Psoas muscle (tissue), 8 donors: ENCODE data around the gene CMTM7. TPM values are rescaled to one million over a fixed set of nuclear protein-coding genes. Genes with fewer than 3 reads are reported as not detected.
"Not testable (repeated sequence)": the region's sequence is repeated elsewhere in the genome, so short reads cannot be mapped to it uniquely, and the experiment has no call there.

Source experiments
- ATAC-seq, 4 donors: fragments of 200-7000 bp; cut with Tn5 transposase; one replicate each; pipeline ENCODE4 v1.9.1; 2020; ENCODE audit warnings: moderate library complexity in 3 of 4, mild to moderate bottlenecking in 2 of 4
- DNase-seq, 2 donors: peaks; one replicate each; pipeline ENCODE4 v3.0.0-alpha.2; 2020
- H3K27ac ChIP-seq: fragments of 200-600 bp; one replicate; pipeline ENCODE4 v1.8.0; 2022
- H3K27me3 ChIP-seq, 3 donors: fragments of 200-600 bp in 1 of 3; one replicate each; pipeline versions ENCODE4 v1.6.1 to v1.8.0; 2013 to 2022; ENCODE audit warnings: low read length in 2 of 3, mild to moderate bottlenecking in 2 of 3, moderate library complexity in 1 of 3; ENCODE audit not compliant: insufficient read depth in 3 of 3
- H3K36me3 ChIP-seq, 2 donors: fragments of 200-600 bp in 1 of 2; one replicate each; pipeline versions ENCODE4 v1.6.1 to v1.8.0; 2013 to 2022; ENCODE audit warnings: low read depth in 1 of 2, mild to moderate bottlenecking in 1 of 2, moderate library complexity in 1 of 2; ENCODE audit not compliant: insufficient read depth in 1 of 2
- H3K4me1 ChIP-seq: fragments of 200-600 bp; one replicate; pipeline ENCODE4 v1.8.0; 2022
- H3K4me3 ChIP-seq: fragments of 200-600 bp; one replicate; pipeline ENCODE4 v1.8.0; 2022; ENCODE audit warnings: mild to moderate bottlenecking
- H3K9me3 ChIP-seq: fragments of 200-600 bp; one replicate; pipeline ENCODE4 v1.8.0; 2022
- WGBS, 3 donors: extraction: QIAGEN DNeasy Blood & Tissue Kit; methylation state at CpG; one replicate each; pipeline versions ENCODE4 v1.1.6 to v1.1.7; 2013; 5-methylcytosine and 5-hydroxymethylcytosine counted together
- intact Hi-C, 2 donors: fragments of 100-400 bp; cut with DNase I; formaldehyde crosslinking; loops; one replicate each; pipeline versions ENCODE4 v1.11.0 to v1.14.2; 2022
- polyA plus RNA-seq, 3 donors: library from polyadenylated mRNA; stranded (reverse); fragments of 200-250 nt; gene quantifications; one replicate each; pipeline ENCODE4 v1.2.3, GENCODE V29; 2013
- total RNA-seq, 4 donors: library from RNA; stranded (reverse); fragmentation: NEBNext Ultra II Directional in 2 of 4; extraction: Animal tissue kit (Norgen Biotek cat#: 25700) in 2 of 4; gene quantifications; one replicate each; pipeline versions ENCODE4 v1.2.1 to v1.2.4, GENCODE V29; 2021 to 2023
- TF ChIP-seq, protein P1 (sequence below): fragments of 200-600 bp; IDR thresholded peaks from one replicate; pipeline ENCODE4 v1.8.0; 2022; ENCODE audit warnings: antibody characterized with exemption
- donor health status: healthy with polysubstance abuse.
- donor health status: DM: no; HTN: no; CAD: no; lungs with moderate emphysema.
- donor health status: Bipolar disorder and iron deficiency.
- donor health status: healthy.
- donor health status: DM: yes; HTN: yes; CAD: no.
- donor health status: DM: no; HTN: no; CAD: no.
- donor health status: DM: no; HTN: no; CAD: no.
- donor health status: DM: yes; HTN: yes; CAD: no.

The CMTM7 gene
- total and polyA plus RNA-seq, 7 donors, result 0.65 to 18.5 (median 2.6) TPM

DNA sequence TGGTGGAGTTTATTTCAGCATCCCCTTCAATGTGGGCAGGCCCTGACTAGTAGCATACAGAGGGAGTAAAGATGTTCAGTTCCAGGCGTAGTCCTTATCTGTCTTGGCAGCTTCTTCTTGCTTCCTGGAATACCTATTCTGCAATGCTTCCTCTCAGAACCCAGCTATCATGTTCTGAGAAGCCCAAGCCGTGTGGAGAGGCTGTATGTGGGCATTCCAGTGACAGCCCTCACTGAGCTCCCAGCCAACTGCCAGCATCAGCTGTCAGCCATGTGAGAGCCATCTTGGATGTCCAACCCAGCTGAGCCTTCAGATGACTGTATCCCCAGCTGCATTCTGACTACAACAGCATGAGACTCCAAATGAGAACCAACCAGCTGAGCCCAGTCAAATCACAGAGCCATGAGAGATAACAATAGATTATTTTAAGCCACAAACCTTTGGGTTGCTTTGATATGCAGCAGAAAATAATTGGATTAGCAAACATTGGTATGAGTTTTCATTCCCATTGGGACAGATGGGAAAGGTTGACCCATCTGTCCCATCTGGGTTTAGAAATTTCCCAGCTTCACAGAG lies 8.4 kb upstream of the CMTM7 start:
- Histone ChIP-seq H3K27ac (no peak overlapping the region), H3K4me1 (no peaks in the 10 kb centered on the region), H3K9me3 (no peaks in the 10 kb centered on the region), H3K36me3 (no peaks in the 10 kb centered on the region), H3K4me3 (no peak overlapping the region), H3K27me3 (no peaks in the 10 kb centered on the region)
- 38 to 64% (median 51%) methylated on average over 2 of the region's 2 CpGs for WGBS, 3 donors
- TF ChIP-seq, protein P1, sequence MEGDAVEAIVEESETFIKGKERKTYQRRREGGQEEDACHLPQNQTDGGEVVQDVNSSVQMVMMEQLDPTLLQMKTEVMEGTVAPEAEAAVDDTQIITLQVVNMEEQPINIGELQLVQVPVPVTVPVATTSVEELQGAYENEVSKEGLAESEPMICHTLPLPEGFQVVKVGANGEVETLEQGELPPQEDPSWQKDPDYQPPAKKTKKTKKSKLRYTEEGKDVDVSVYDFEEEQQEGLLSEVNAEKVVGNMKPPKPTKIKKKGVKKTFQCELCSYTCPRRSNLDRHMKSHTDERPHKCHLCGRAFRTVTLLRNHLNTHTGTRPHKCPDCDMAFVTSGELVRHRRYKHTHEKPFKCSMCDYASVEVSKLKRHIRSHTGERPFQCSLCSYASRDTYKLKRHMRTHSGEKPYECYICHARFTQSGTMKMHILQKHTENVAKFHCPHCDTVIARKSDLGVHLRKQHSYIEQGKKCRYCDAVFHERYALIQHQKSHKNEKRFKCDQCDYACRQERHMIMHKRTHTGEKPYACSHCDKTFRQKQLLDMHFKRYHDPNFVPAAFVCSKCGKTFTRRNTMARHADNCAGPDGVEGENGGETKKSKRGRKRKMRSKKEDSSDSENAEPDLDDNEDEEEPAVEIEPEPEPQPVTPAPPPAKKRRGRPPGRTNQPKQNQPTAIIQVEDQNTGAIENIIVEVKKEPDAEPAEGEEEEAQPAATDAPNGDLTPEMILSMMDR, result no peak
- intact Hi-C loops, result no loop called here
- DNase-seq, result no peak
- ATAC-seq, result no peak

DNA sequence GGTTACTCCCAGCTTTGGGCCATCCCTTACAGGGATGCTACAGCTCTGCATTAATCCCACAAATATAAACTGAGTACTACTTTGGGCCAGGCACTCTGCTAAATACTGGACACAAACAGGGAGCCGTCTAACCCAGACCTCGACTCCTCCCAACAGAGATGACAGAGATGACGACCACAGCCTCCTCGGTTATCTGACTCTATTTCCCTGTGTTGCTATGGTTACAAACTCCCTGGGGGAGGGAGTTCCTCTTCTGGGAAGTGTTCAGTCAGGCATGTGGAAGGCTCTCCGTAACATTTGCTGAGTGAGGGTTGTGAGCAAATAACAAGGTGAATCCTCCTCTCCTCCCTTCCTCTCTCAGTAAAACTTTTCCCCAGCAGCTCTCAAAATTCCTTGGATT lies 6.7 kb upstream of the CMTM7 start:
- ATAC-seq (no peak), DNase-seq (no peak)
- intact Hi-C loops, result no loop called here
- Histone ChIP-seq H3K36me3 (no peaks in the 10 kb centered on the region), H3K4me1 (no peaks in the 10 kb centered on the region), H3K9me3 (no peaks in the 10 kb centered on the region), H3K27me3 (no peaks in the 10 kb centered on the region), H3K4me3 (no peak overlapping the region), H3K27ac (no peak overlapping the region)
- TF ChIP-seq, protein P1, result no peak
- 35 to 40% (median 39%) methylated on average over 5 of the region's 5 CpGs for WGBS, 3 donors

DNA sequence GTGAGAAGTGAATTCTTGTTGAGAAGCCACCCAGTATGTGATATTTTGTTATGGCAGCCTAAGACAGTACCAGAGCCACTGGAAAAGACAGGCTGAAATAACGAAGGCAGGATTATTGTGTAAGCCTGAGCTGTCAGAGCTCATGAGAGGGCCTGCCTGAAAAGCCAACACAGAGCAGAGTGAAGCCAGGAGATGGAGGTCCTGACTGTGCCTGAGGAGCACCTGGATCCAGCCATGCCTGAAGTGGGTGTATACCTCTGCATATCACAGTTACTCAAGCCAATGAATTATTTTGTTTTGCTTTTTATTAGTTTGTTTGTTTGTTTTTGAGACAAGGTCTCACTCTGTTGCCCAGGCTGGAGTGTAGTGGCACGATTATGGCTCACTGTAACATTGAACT lies 4.1 kb upstream of the CMTM7 start:
- Histone ChIP-seq H3K4me3 (no peak overlapping the region), H3K9me3 (no peaks in the 10 kb centered on the region), H3K4me1 (no peaks in the 10 kb centered on the region), H3K36me3 (no peaks in the 10 kb centered on the region), H3K27ac (no peak overlapping the region), H3K27me3 (no peaks in the 10 kb centered on the region)
- ATAC-seq, result no peak
- intact Hi-C loops, result no loop called here
- WGBS, 3 donors, result 91 to 95% (median 91%) methylated on average over 2 of the region's 2 CpGs
- TF ChIP-seq, protein P1, result no peak
- no peak for DNase-seq

DNA sequence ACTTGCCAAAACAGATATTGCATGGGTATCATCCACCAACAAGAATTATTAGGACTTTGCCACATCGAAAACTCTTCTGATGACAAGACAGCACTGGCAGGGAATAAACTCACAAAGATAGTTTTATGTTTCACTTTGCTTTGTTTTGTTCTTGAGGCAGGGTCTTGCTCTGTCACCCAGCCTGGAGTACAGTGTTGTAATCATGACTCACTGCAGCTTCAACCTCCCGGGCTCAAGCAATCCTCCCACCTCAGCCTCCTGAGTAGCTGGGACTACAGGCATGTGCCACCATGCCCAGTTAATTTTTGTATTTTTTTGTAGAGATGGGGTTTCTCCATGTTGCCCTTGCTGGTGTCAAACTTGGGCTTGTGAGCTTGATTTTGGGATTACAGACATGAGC lies 2.1 kb upstream of the CMTM7 start:
- ATAC-seq, H3K27me3 ChIP-seq, intact Hi-C loops, DNase-seq, H3K27ac ChIP-seq, H3K36me3 ChIP-seq, H3K4me1 ChIP-seq, H3K9me3 ChIP-seq, H3K4me3 ChIP-seq: not testable (repeated sequence)
- 90 to 95% (median 95%) methylated on average over 2 of the region's 2 CpGs for WGBS, 3 donors

DNA sequence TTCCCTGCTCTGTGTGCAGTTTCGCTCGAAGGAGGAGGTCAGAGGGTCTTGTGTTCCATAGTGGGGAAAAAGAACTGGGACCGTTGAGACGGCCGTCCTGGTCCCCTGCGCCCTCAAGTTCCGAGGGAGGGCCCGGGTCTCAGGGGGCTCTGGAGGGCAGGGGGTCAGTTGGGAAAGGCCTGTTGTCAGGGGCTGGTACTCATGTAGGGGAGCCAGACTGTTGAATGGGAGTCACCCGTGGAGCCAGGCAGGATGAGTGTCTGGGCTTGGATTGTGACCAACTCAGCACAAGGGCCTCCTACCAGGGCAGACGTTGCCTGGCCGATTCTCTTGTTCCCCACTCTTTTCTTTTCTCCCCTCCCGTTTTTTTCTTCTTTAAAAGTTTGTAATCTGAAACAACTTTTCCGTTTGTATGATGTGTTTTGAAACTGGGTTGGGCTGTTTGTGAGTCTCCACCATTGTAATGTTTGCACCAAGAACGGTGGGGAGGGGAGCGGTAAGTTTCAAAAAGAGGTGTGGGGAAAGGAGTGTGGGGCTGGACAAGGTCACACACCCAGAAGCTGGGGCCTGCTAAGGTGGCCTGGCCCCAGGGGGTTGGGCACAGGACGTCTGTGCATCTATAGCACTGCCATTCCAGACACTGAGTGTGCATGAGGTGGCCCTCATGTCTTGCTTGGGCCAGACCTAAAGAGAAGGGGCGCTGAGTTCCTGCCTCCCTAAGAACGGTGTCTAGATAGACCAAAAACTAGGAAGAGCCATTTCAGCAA lies 1.1 kb downstream of the CMTM7 start:
- TF ChIP-seq, protein P1, result no peak
- Histone ChIP-seq H3K27ac (peak overlapping the region; percentile 67), H3K27me3 (no peaks in the 10 kb centered on the region), H3K4me1 (no peaks in the 10 kb centered on the region), H3K4me3 (peak overlapping the region; percentile 83), H3K36me3 (no peaks in the 10 kb centered on the region), H3K9me3 (no peaks in the 10 kb centered on the region)
- intact Hi-C loops, result loop anchor here in 1 of 2 donors (5.0 kb wide), 1 partner anchor 75 kb away; no protein-coding TSS in a partner anchor
- peak; percentile 46 to 68 (median 64) for ATAC-seq
- WGBS, 3 donors, result 45 to 50% (median 48%) methylated on average over 18 of the region's 18 CpGs
- DNase-seq, result peak; percentile 49 to 63
